Spleen (tissue), 7 donors: ENCODE measurements around the gene ZNF728.
"Not testable (repeated sequence)": the region's sequence is repeated elsewhere in the genome, so short reads cannot be mapped to it uniquely, and the experiment has no call there.

Experiments used
- POLR2AphosphoS5 ChIP-seq, 3 donors: sonication (generic); formaldehyde crosslinking; IDR thresholded peaks; one replicate each; pipeline ENCODE4 v1.5.1; 2017; ENCODE audit warnings: antibody characterized with exemption in 3 of 3
- TF ChIP-seq, protein P1 (sequence below), 11 experiments: fragments of 200-600 bp in 7 of 11; fragments of 450-650 bp in 4 of 11; sonication (generic) in 4 of 11; IDR thresholded peaks in 8 of 11; conservative IDR thresholded peaks in 3 of 11; 1 replicate in 7 of 11; 2 replicates in 4 of 11; pipeline versions ENCODE4 v1.4.0 to v1.8.0; 2016 to 2021; ENCODE audit warnings: antibody characterized with exemption in 11 of 11, inconsistent platforms in 4 of 11, mild to moderate bottlenecking in 1 of 11
- donor health status: DM: no; HTN: no; CAD: no; lungs with moderate emphysema.
- donor health status: DM: no; HTN: no; CAD: no.
- donor health status: DM: no; HTN: no; CAD: no.

DNA sequence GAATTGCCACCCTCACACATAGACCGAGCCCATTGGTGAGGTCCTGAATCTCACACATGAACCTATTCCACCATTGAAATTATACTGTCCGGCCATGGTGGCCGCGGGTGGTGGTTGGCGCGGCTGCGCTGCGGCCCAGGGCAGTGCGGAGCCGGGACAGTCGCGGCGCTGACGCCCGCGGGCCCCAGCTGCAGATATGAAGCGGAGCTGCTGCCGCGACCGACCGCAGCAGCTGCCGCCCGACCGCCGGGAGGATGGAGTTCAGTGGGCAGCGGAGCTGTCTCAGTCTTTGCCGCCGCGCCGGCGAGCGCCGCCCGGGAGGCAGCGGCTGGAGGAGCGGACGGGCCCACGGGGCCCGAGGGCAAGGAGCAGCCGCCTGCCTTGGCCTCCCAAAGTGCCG lies 77.8 kb downstream of the ZNF728 start:
- TF ChIP-seq, protein P1, sequence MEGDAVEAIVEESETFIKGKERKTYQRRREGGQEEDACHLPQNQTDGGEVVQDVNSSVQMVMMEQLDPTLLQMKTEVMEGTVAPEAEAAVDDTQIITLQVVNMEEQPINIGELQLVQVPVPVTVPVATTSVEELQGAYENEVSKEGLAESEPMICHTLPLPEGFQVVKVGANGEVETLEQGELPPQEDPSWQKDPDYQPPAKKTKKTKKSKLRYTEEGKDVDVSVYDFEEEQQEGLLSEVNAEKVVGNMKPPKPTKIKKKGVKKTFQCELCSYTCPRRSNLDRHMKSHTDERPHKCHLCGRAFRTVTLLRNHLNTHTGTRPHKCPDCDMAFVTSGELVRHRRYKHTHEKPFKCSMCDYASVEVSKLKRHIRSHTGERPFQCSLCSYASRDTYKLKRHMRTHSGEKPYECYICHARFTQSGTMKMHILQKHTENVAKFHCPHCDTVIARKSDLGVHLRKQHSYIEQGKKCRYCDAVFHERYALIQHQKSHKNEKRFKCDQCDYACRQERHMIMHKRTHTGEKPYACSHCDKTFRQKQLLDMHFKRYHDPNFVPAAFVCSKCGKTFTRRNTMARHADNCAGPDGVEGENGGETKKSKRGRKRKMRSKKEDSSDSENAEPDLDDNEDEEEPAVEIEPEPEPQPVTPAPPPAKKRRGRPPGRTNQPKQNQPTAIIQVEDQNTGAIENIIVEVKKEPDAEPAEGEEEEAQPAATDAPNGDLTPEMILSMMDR (IDR thresholded peaks at IDR 0.05 in 8 of 11, conservative IDR thresholded peaks at IDR 0.05 in 3 of 11): not testable (repeated sequence)
- not testable (repeated sequence) for TF ChIP-seq POLR2AphosphoS5 (IDR thresholded peaks at IDR 0.05)
